Upper lobe of left lung (tissue), 4 donors: ENCODE measurements around the gene DNAJC8.

Experiments used
- EP300 ChIP-seq, 4 donors: sonication (generic); formaldehyde crosslinking; IDR thresholded peaks; one replicate each; pipeline ENCODE4 v1.5.1; 2017; ENCODE audit warnings: antibody characterized with exemption in 4 of 4, control low read depth in 2 of 4
- POLR2A ChIP-seq, 4 donors: fragments of 450-650 bp; IDR thresholded peaks; one replicate each; pipeline ENCODE4 v1.5.1; 2016 to 2017; ENCODE audit warnings: antibody characterized with exemption in 4 of 4, mild to moderate bottlenecking in 2 of 4
- TF ChIP-seq, protein P1 (sequence below), 6 experiments: fragments of 450-650 bp in 4 of 6; fragments of 200-600 bp in 2 of 6; sonication (generic) in 2 of 6; IDR thresholded peaks; one replicate each; pipeline ENCODE4 v1.5.1; 2016 to 2019; ENCODE audit warnings: antibody characterized with exemption in 6 of 6

DNA sequence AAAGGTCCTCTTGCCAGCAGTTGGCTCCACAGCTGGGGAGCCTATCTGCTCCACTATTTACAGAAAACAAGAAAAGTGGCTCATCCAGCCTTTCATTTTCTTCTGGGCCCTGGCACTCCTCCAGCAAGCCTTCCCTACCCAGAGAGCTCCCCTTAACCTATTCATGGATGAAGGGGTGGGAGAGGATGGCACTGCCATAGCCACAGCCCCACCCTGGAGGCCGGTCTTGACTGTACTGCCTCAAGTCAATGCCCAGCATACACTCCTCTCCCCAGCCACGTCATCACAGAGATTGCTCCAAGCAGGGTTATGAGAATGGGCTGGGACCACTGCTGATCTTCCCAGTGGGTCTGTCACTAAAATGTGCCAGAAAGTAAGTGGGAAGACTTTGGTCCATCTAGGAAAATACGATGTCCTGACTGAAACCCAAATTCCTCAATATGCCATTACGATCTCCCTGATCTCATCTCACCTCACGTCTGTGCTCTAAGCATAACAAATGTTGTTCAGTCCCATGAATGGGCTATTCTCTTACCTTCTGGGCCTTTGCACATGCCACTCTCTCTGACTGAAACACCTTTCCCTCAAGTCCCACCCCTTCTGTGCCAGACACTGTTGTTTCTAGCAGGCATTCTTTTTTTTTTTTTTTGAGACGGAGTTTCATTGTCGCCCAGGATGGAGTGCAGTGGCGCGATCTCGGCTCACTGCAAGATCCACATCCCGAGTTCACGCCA, 35.0 kb downstream of the DNAJC8 start:
- TF ChIP-seq, protein P1, sequence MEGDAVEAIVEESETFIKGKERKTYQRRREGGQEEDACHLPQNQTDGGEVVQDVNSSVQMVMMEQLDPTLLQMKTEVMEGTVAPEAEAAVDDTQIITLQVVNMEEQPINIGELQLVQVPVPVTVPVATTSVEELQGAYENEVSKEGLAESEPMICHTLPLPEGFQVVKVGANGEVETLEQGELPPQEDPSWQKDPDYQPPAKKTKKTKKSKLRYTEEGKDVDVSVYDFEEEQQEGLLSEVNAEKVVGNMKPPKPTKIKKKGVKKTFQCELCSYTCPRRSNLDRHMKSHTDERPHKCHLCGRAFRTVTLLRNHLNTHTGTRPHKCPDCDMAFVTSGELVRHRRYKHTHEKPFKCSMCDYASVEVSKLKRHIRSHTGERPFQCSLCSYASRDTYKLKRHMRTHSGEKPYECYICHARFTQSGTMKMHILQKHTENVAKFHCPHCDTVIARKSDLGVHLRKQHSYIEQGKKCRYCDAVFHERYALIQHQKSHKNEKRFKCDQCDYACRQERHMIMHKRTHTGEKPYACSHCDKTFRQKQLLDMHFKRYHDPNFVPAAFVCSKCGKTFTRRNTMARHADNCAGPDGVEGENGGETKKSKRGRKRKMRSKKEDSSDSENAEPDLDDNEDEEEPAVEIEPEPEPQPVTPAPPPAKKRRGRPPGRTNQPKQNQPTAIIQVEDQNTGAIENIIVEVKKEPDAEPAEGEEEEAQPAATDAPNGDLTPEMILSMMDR (IDR thresholded peaks at IDR 0.05): no peak
- TF ChIP-seq POLR2A (IDR thresholded peaks at IDR 0.05) (no peak), EP300 (IDR thresholded peaks at IDR 0.05) (no peak)
